Upper lobe of left lung (tissue), 6 donors: ENCODE data around the gene CDC42BPG. TPM values are rescaled to one million over a fixed set of nuclear protein-coding genes. Genes with fewer than 3 reads are reported as not detected.

ENCODE experiments used
- ATAC-seq, 2 donors: fragments of 200-7000 bp; cut with Tn5 transposase; one replicate each; pipeline ENCODE4 v1.9.1; 2022; ENCODE audit warnings: mild to moderate bottlenecking in 2 of 2, moderate library complexity in 2 of 2; ENCODE audit not compliant: low FRiP score in 2 of 2
- DNase-seq, 2 donors: peaks; one replicate each; pipeline ENCODE4 v3.0.0-alpha.2; 2019 to 2020
- H3K27ac ChIP-seq, 4 donors: fragments of 200-600 bp; sonication (generic); one replicate each; pipeline ENCODE4 v1.5.1; 2016 to 2019
- H3K27me3 ChIP-seq, 4 donors: fragments of 200-600 bp; sonication (generic); one replicate each; pipeline ENCODE4 v1.5.1; 2017 to 2019
- H3K36me3 ChIP-seq, 4 donors: fragments of 200-600 bp; sonication (generic); one replicate each; pipeline ENCODE4 v1.5.1; 2016 to 2019
- H3K4me1 ChIP-seq, 4 donors: fragments of 200-600 bp; sonication (generic); one replicate each; pipeline ENCODE4 v1.5.1; 2018 to 2019
- H3K4me3 ChIP-seq, 4 donors: fragments of 200-600 bp; sonication (generic); one replicate each; pipeline ENCODE4 v1.5.1; 2017 to 2019; ENCODE audit warnings: mild to moderate bottlenecking in 2 of 4, moderate library complexity in 1 of 4
- H3K9me3 ChIP-seq, 4 donors: fragments of 200-600 bp; sonication (generic); one replicate each; pipeline ENCODE4 v1.5.1; 2018 to 2019
- CTCF ChIP-seq, 6 experiments: fragments of 450-650 bp in 4 of 6; fragments of 200-600 bp in 2 of 6; sonication (generic) in 2 of 6; IDR thresholded peaks; one replicate each; pipeline ENCODE4 v1.5.1; 2016 to 2019; ENCODE audit warnings: antibody characterized with exemption in 6 of 6
- EP300 ChIP-seq, 4 donors: sonication (generic); formaldehyde crosslinking; IDR thresholded peaks; one replicate each; pipeline ENCODE4 v1.5.1; 2017; ENCODE audit warnings: antibody characterized with exemption in 4 of 4, control low read depth in 2 of 4
- POLR2A ChIP-seq, 4 donors: fragments of 450-650 bp; IDR thresholded peaks; one replicate each; pipeline ENCODE4 v1.5.1; 2016 to 2017; ENCODE audit warnings: antibody characterized with exemption in 4 of 4, mild to moderate bottlenecking in 2 of 4
- POLR2AphosphoS5 ChIP-seq, 2 donors: sonication (generic); formaldehyde crosslinking; IDR thresholded peaks; one replicate each; pipeline ENCODE4 v1.5.1; 2017; ENCODE audit warnings: antibody characterized with exemption in 2 of 2
- WGBS, 2 donors: methylation state at CpG; one replicate each; pipeline ENCODE4 v1.1.5; 2017 to 2018; 5-methylcytosine and 5-hydroxymethylcytosine counted together
- total RNA-seq, 6 donors: library from RNA; depleted of rRNA in 4 of 6; stranded (reverse); fragments of >200 nt in 4 of 6; gene quantifications; one replicate each; pipeline versions ENCODE4 v1.1.0 to v1.2.1, GENCODE V29; 2016 to 2021
- donor health status: DM: no; HTN: no; CAD: no; lungs with moderate emphysema.
- donor health status: DM: no; HTN: yes; CAD: no; lungs with severe emphysema.

The CDC42BPG gene
- total RNA-seq, 6 donors from 2014 or later = 21.6 to 62.4 (median 26.0) TPM

DNA sequence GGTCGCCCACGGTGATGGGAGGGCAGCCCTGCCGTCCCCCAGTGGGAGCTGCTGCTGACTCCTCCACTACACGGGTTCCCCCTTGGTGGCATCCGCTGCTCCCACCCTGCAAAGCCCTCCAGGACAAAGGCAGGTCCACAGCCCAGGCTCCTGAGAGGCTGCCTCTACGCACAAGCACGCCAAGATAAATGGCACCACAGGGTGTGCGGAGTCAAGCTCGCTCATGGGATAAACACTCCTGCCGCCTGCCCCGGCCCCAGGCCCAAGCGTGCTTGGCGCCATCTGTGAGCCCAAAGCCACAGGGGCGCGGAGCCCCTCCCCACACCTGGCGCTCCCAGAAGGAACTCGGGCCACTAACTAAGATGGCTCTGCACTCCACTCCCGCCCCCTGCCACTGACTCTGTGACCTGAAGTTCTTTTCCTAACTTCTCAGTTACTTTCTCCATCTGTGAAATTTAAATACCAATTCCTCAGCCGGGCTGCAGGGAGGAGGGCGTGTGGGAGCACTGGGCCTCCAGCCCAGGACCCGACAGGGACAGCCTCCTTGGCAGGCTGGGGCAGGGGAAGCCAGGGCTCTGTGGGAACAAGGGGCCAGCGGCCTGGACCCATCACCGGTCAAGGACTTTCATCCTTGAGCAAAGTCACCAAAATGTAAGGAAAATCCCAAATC, 19.1 kb upstream of the CDC42BPG start:
- Histone ChIP-seq H3K36me3 (peaks cover 4 to 31% (median 5%) of the 10 kb centered on the region in 4 donors), H3K27me3 (no peaks in the 10 kb centered on the region), H3K4me1 (peaks cover 86 to 95% (median 89%) of the 10 kb centered on the region in 4 donors), H3K4me3 (no peak overlapping the region), H3K9me3 (no peaks in the 10 kb centered on the region), H3K27ac (peak overlapping the region; percentile 83 to 95 (median 90))
- ATAC-seq (peak; percentile 38 to 42), DNase-seq (no peak)
- TF ChIP-seq CTCF (IDR thresholded peaks at IDR 0.05) (no peak), EP300 (IDR thresholded peaks at IDR 0.05) (no peak), POLR2AphosphoS5 (IDR thresholded peaks at IDR 0.05) (peak in 1 of 2 donors; percentile 8), POLR2A (IDR thresholded peaks at IDR 0.05) (no peak)
- WGBS, 2 donors = 61 to 65% methylated on average over 16 to 23 of the region's 23 CpGs

DNA sequence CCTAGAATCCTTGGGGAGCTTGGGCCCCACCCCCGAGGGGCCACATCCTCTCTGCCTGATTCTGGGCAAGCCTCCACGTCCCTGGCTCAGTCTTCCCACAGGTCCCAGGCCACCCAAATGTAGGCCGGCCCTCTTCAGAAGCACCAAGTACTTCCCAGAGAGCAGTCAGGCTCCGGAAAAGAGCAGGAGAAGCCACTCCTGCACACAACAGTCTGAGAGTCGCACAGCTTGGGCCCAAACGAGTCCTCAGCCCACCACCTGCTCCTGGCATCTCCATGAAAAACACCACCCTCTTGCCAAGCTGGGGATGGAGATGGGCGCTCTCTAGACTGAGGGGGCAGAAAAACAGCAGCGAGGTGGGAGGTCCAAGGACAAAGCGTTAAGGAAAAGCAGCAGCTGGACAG, 18.5 kb upstream of the CDC42BPG start:
- no peak for TF ChIP-seq EP300 (IDR thresholded peaks at IDR 0.05)
- TF ChIP-seq CTCF (IDR thresholded peaks at IDR 0.05) = no peak
- TF ChIP-seq POLR2A (IDR thresholded peaks at IDR 0.05) = no peak
- no peak for TF ChIP-seq POLR2AphosphoS5 (IDR thresholded peaks at IDR 0.05)
- Histone ChIP-seq H3K4me3 (no peak overlapping the region), H3K36me3 (peaks cover 4 to 32% (median 5%) of the 10 kb centered on the region in 4 donors), H3K27ac (peak overlapping the region; percentile 83 to 95 (median 90)), H3K9me3 (no peaks in the 10 kb centered on the region), H3K27me3 (no peaks in the 10 kb centered on the region), H3K4me1 (peaks cover 85 to 95% (median 88%) of the 10 kb centered on the region in 4 donors)
- DNase-seq (peak in 1 of 2 donors; percentile 62), ATAC-seq (no peak)
- 37 to 45% methylated on average over 9 of the region's 9 CpGs for WGBS, 2 donors

GRCh38 chr11:64861227-64861975, 16.9 kb upstream of the CDC42BPG start:
- WGBS, 2 donors = 79 to 82% methylated on average over 6 of the region's 6 CpGs
- H3K27me3 ChIP-seq = no peaks in the 10 kb centered on the region
- H3K4me1 ChIP-seq = peaks cover 91 to 97% (median 92%) of the 10 kb centered on the region in 4 donors
- H3K27ac ChIP-seq = peak overlapping the region; percentile 83 to 95 (median 90)
- no peak overlapping the region for H3K4me3 ChIP-seq
- no peak for ATAC-seq
- H3K36me3 ChIP-seq = peaks cover 4 to 32% (median 7%) of the 10 kb centered on the region in 4 donors
- no peak for DNase-seq
- no peaks in the 10 kb centered on the region for H3K9me3 ChIP-seq
- TF ChIP-seq CTCF (IDR thresholded peaks at IDR 0.05) (no peak), EP300 (IDR thresholded peaks at IDR 0.05) (no peak), POLR2AphosphoS5 (IDR thresholded peaks at IDR 0.05) (no peak), POLR2A (IDR thresholded peaks at IDR 0.05) (no peak)

GRCh38 chr11:64859542-64860414, 15.3 kb upstream of the CDC42BPG start:
- TF ChIP-seq EP300 (IDR thresholded peaks at IDR 0.05) = no peak
- peak in 1 of 4 donors; percentile 39 for TF ChIP-seq POLR2A (IDR thresholded peaks at IDR 0.05)
- no peak for TF ChIP-seq CTCF (IDR thresholded peaks at IDR 0.05)
- peak in 1 of 2 donors; percentile 47 for TF ChIP-seq POLR2AphosphoS5 (IDR thresholded peaks at IDR 0.05)
- peaks cover 4 to 32% (median 8%) of the 10 kb centered on the region in 4 donors for H3K36me3 ChIP-seq
- H3K4me1 ChIP-seq = peaks cover 91 to 98% (median 92%) of the 10 kb centered on the region in 4 donors
- ATAC-seq = no peak
- H3K4me3 ChIP-seq = no peak overlapping the region
- WGBS, 2 donors = 79 to 85% methylated on average over 26 to 33 of the region's 33 CpGs
- H3K27ac ChIP-seq = peak overlapping the region; percentile 82 to 95 (median 88)
- no peaks in the 10 kb centered on the region for H3K27me3 ChIP-seq
- H3K9me3 ChIP-seq = no peaks in the 10 kb centered on the region
- DNase-seq = no peak
